WTC11 (cell line): ENCODE measurements around the gene CCDC77.

Experiments used
- ESRRA ChIP-seq: sonication (generic); formaldehyde crosslinking; IDR thresholded peaks from 2 replicates; pipeline ENCODE4 v1.8.1; 2022; ENCODE audit warnings: mild to moderate bottlenecking, missing genetic modification reagents, borderline replicate concordance
- SP1 ChIP-seq: sonication (generic); formaldehyde crosslinking; conservative IDR thresholded peaks from 2 replicates; pipeline ENCODE4 v1.8.1; 2022; ENCODE audit warnings: missing genetic modification reagents
- TEAD4 ChIP-seq: sonication (generic); formaldehyde crosslinking; IDR thresholded peaks from 2 replicates; pipeline ENCODE4 v1.8.0; 2022; ENCODE audit warnings: mild to moderate bottlenecking, missing genetic modification reagents
- TP53 ChIP-seq: sonication (generic); formaldehyde crosslinking; IDR thresholded peaks from 2 replicates; pipeline ENCODE4 v1.8.1; 2023; ENCODE audit warnings: mild to moderate bottlenecking, missing genetic modification reagents
- ZNF138 ChIP-seq: sonication (generic); formaldehyde crosslinking; conservative IDR thresholded peaks from 2 replicates; pipeline ENCODE4 v1.8.1; 2022; ENCODE audit warnings: mild to moderate bottlenecking, moderate library complexity, missing genetic modification reagents
- TF ChIP-seq, protein P1 (sequence below): fragments of 250-450 bp; sonication (Bioruptor Pico); conservative IDR thresholded peaks from 2 replicates; pipeline ENCODE4 v1.9.0; 2021; ENCODE audit warnings: mild to moderate bottlenecking
- TF ChIP-seq, protein P2 (sequence below): fragments of 200-600 bp; IDR thresholded peaks from 2 replicates; pipeline ENCODE4 v1.8.0; 2022; ENCODE audit warnings: antibody characterized with exemption
- TF ChIP-seq, protein P3 (sequence below): sonication (generic); formaldehyde crosslinking; IDR thresholded peaks from 2 replicates; pipeline ENCODE4 v1.8.0; 2022; ENCODE audit warnings: mild to moderate bottlenecking, missing genetic modification reagents

DNA sequence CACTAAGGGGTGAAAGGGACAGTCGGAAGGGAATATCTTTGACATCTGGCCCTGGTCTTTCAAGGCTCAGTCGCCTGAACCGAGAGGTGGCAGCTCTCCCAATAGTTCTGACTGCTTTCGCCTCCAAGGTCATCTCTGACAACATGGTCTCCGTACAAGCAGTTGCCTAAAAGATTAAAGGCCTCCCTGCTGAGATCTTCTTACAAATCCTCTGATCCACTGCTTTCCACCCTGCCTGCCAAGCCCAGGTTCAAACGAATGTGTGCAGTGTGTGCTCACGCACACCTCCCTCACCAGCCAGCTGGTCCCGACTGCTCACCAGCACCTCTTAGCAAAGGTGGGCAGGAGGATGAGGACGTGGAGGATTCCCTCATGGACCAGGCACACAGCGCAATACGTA lies 68.7 kb downstream of the CCDC77 start:
- TF ChIP-seq, protein P1, sequence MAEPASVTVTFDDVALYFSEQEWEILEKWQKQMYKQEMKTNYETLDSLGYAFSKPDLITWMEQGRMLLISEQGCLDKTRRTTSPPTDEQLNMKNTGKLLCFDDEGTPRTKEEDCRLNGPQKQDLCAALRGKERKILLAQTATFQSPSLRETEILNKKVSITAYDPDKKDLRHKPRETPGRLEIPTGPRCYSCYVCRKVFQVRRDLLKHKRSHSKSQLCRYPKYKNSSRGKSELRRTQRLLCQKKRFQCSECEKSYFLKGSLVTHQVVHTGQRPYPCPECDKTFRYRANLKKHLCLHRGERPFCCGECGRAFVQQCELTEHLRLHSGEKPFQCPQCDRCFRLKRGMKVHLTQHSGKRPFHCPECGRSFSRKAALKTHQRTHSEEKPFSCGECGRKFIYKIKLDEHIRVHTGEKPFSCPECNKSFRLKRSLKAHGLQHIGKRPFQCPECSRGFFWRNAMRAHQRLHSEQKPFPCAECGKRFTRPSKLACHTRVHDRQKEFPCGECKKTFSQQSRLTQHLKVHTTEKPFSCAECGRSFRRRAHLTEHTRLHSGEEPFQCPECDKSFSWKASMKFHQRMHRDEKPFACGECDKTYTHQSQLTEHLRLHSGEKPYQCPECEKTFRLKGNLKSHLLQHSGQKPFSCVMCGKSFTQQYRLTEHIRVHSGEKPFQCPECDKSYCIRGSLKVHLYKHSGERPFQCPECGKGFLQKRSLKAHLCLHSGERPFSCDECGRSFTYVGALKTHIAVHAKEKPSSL (CRISPR knock-in tag), result no peak
- TF ChIP-seq ESRRA (CRISPR knock-in tag) (no peak), TP53 (CRISPR knock-in tag) (no peak), TEAD4 (CRISPR knock-in tag) (no peak), SP1 (CRISPR knock-in tag) (no peak), ZNF138 (no peak)
- TF ChIP-seq, protein P2, sequence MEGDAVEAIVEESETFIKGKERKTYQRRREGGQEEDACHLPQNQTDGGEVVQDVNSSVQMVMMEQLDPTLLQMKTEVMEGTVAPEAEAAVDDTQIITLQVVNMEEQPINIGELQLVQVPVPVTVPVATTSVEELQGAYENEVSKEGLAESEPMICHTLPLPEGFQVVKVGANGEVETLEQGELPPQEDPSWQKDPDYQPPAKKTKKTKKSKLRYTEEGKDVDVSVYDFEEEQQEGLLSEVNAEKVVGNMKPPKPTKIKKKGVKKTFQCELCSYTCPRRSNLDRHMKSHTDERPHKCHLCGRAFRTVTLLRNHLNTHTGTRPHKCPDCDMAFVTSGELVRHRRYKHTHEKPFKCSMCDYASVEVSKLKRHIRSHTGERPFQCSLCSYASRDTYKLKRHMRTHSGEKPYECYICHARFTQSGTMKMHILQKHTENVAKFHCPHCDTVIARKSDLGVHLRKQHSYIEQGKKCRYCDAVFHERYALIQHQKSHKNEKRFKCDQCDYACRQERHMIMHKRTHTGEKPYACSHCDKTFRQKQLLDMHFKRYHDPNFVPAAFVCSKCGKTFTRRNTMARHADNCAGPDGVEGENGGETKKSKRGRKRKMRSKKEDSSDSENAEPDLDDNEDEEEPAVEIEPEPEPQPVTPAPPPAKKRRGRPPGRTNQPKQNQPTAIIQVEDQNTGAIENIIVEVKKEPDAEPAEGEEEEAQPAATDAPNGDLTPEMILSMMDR, result no peak
- TF ChIP-seq, protein P3, sequence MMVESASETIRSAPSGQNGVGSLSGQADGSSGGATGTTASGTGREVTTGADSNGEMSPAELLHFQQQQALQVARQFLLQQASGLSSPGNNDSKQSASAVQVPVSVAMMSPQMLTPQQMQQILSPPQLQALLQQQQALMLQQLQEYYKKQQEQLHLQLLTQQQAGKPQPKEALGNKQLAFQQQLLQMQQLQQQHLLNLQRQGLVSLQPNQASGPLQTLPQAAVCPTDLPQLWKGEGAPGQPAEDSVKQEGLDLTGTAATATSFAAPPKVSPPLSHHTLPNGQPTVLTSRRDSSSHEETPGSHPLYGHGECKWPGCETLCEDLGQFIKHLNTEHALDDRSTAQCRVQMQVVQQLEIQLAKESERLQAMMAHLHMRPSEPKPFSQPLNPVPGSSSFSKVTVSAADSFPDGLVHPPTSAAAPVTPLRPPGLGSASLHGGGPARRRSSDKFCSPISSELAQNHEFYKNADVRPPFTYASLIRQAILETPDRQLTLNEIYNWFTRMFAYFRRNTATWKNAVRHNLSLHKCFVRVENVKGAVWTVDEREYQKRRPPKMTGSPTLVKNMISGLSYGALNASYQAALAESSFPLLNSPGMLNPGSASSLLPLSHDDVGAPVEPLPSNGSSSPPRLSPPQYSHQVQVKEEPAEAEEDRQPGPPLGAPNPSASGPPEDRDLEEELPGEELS (CRISPR knock-in tag), result no peak
